ENCODE data around the gene IGF2BP2.

DNA sequence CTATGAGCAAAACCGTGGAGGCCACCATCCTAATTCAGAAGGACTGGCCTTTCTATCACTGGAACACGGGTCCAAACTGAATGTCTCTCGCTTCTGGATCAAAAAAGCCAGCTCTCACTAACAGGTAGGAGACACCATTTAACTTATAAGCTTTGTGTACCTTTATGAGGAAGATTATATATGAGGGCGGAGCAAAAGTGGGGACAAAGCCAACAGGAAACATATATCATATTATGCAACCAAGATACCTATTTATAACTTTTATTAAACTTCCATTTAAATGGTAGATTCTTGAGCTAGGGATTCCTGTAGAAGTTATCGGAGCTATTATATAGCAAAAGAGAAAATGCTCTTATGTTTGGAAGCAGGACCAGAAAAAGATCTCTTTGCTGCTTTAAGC, 78.4 kb downstream of the IGF2BP2 start:
- TF ChIP-seq POLR2A (IDR thresholded peaks at IDR 0.05; ENCODE audit: low read depth, low read length) (no peak), TAF1 (IDR thresholded peaks at IDR 0.05; ENCODE audit: borderline replicate concordance, low read depth, low read length) (no peak)

All from GM12892 (cell line).